Measurements from ENCODE around the gene FHAD1. TPM values are rescaled to one million over a fixed set of nuclear protein-coding genes. Genes with fewer than 3 reads are reported as not detected.

FHAD1 gene
- total and polyA plus RNA-seq, 2 of the 13 experiments (the other 11 are each of a cell fraction or from before 2014, with no cell fraction given): not detected

DNA sequence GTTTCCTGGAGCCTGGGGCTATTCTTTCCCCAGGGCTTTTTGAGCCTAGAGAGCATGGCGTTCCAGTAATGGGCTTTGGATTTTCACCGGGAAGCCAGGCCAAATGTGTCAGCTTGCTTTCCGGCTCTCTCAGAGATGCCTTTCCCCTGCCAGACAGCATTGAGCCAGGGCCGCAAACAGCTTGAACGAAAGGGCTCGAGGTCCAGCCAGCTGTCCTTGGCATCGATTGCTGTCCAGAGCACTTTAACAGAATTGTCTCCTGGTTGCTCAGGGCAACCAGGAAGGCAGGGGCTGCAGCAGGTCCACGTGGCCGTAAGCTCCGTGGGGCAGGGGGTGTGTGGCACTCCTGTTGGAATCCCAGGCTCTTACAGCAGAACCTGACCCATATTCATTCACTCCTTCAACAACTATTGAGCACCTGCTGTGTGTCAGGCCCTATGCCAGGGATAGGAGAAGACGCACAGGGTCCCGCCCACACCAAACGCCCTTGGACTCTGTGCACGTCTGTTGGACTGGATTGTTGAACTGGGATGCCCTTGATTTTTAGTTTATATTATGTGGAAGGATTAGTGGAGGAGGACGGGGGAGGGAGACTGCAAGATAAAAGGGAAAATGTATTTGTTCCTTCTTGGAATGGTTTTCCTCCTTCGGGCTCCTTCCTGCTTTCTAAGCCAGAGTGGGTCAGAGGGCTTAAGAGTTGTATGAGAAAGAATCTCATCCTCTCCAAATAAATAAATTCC lies 123.9 kb downstream of the FHAD1 start (continued):
- TF ChIP-seq ZBTB33 (CRISPR knock-in tag; IDR thresholded peaks at IDR 0.05) (0 out of 2 replicates have a peak, but pooled peaks have one; percentile 7), SRSF9 (IDR thresholded peaks at IDR 0.05; ENCODE audit: borderline replicate concordance, insufficient read depth, low read depth, low read length, poor library complexity, severe bottlenecking) (no peak), MIXL1 (CRISPR knock-in tag; IDR thresholded peaks at IDR 0.05) (peak; percentile 32; the same call in 1 of the 2 replicates), ZBTB46 (CRISPR knock-in tag; IDR thresholded peaks at IDR 0.05; ENCODE audit: borderline replicate concordance) (no peak), YY1 (IDR thresholded peaks at IDR 0.05; ENCODE audit: insufficient read depth, insufficient replicate concordance, low read depth, low read length) (peak; percentile 27), HNRNPUL1 (IDR thresholded peaks at IDR 0.05; ENCODE audit: low read depth, low read length) (no peak), SP2 (CRISPR knock-in tag; IDR thresholded peaks at IDR 0.05) (no peak; the same call in 1 of the 2 replicates), BCL6 (CRISPR knock-in tag; IDR thresholded peaks at IDR 0.05) (peak; percentile 41; the same call in 1 of the 2 replicates), TBX2 (CRISPR knock-in tag; IDR thresholded peaks at IDR 0.05; ENCODE audit: borderline replicate concordance) (no peak), ZNF460 (CRISPR knock-in tag; IDR thresholded peaks at IDR 0.05; ENCODE audit: borderline replicate concordance) (no peak), AKAP8 (CRISPR knock-in tag; IDR thresholded peaks at IDR 0.05) (no peak), IKZF4 (CRISPR knock-in tag; IDR thresholded peaks at IDR 0.05; ENCODE audit: borderline replicate concordance, low read depth, not compliant biosample characterization) (no peak), ZNF513 (CRISPR knock-in tag; conservative IDR thresholded peaks at IDR 0.05) (no peak), ZNF589 (CRISPR knock-in tag; conservative IDR thresholded peaks at IDR 0.05) (0 out of 2 replicates have a peak, but pooled peaks have one; percentile 40), HNRNPK (IDR thresholded peaks at IDR 0.05; ENCODE audit: low read depth, low read length, poor library complexity, severe bottlenecking) (no peak), STAT5B (CRISPR knock-in tag; IDR thresholded peaks at IDR 0.05) (no peak), HDAC1 (CRISPR knock-in tag; IDR thresholded peaks at IDR 0.05) (peak; percentile 91), RORA (CRISPR knock-in tag; IDR thresholded peaks at IDR 0.05) (no peak)
- TF ChIP-seq, protein P1, sequence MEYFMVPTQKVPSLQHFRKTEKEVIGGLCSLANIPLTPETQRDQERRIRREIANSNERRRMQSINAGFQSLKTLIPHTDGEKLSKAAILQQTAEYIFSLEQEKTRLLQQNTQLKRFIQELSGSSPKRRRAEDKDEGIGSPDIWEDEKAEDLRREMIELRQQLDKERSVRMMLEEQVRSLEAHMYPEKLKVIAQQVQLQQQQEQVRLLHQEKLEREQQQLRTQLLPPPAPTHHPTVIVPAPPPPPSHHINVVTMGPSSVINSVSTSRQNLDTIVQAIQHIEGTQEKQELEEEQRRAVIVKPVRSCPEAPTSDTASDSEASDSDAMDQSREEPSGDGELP (IDR thresholded peaks at IDR 0.05; ENCODE audit: borderline replicate concordance, low read depth): peak; percentile 95
- TF ChIP-seq, protein P2, sequence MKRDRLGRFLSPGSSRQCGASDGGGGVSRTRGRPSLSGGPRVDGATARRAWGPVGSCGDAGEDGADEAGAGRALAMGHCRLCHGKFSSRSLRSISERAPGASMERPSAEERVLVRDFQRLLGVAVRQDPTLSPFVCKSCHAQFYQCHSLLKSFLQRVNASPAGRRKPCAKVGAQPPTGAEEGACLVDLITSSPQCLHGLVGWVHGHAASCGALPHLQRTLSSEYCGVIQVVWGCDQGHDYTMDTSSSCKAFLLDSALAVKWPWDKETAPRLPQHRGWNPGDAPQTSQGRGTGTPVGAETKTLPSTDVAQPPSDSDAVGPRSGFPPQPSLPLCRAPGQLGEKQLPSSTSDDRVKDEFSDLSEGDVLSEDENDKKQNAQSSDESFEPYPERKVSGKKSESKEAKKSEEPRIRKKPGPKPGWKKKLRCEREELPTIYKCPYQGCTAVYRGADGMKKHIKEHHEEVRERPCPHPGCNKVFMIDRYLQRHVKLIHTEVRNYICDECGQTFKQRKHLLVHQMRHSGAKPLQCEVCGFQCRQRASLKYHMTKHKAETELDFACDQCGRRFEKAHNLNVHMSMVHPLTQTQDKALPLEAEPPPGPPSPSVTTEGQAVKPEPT (CRISPR knock-in tag; IDR thresholded peaks at IDR 0.05; ENCODE audit: low read depth): no peak

Data from HepG2 (cell line).